ENCODE data around the gene RNF181.

- TF ChIP-seq GATA3 (IDR thresholded peaks at IDR 0.05; ENCODE audit: low read depth, low read length): no peak
- TF ChIP-seq GATA2 (IDR thresholded peaks at IDR 0.05; ENCODE audit: low read depth, low read length): no peak
Measured at GRCh38 chr2:85635636-85636035, 40.1 kb downstream of the RNF181 start.
